ENCODE results near the gene CSMD2.

DNA sequence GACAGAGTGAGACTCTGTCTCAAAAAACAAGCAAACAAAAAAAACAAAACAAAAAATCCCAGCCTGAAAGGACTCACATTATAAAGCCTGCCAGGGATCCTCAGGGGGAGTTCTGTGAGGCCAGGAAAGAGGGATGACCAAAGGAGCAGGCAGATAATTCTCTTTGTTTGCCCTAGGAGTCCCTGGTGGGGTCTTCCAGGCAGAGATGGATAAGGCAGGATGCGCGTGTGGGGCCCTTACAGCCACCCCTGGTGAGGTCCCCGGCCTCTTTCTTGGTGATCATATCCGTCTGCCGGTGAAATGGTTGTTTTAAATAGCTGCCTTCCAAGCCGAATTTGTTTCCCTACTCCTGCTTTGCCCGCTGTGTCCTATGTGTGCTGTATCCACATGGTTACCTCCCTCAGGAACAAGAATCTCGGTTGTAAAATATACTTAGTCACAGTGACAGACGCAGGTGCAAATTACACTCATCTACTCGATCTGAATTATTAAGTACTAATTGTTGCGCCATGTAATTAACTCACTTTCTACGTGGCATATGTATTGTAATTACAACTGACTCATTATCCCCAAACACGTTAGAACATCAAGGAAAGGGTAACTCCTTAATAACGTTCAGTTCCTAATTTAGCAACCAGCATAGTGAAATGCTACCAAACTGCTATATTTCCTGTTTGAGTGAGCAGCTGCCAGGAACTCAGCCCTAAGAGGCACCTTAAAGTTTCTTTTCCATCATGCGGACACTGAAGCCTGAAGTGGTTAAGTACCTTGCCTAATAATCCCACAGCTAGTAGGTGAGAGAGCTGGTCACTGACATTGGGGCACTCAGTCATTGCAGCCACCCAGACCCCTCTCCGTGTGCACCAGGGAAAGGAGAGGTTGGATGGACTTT is 586.2 kb downstream of the CSMD2 start:
- TF ChIP-seq, protein P1, sequence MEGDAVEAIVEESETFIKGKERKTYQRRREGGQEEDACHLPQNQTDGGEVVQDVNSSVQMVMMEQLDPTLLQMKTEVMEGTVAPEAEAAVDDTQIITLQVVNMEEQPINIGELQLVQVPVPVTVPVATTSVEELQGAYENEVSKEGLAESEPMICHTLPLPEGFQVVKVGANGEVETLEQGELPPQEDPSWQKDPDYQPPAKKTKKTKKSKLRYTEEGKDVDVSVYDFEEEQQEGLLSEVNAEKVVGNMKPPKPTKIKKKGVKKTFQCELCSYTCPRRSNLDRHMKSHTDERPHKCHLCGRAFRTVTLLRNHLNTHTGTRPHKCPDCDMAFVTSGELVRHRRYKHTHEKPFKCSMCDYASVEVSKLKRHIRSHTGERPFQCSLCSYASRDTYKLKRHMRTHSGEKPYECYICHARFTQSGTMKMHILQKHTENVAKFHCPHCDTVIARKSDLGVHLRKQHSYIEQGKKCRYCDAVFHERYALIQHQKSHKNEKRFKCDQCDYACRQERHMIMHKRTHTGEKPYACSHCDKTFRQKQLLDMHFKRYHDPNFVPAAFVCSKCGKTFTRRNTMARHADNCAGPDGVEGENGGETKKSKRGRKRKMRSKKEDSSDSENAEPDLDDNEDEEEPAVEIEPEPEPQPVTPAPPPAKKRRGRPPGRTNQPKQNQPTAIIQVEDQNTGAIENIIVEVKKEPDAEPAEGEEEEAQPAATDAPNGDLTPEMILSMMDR (conservative IDR thresholded peaks at IDR 0.05; ENCODE audit: low read depth in 2 of 2): no peak
- no peak for TF ChIP-seq POLR2AphosphoS5 (IDR thresholded peaks at IDR 0.05; ENCODE audit: low read depth)
- TF ChIP-seq EZH2 (IDR thresholded peaks at IDR 0.05; ENCODE audit: low read depth, unreplicated experiment): no peak
- TF ChIP-seq, protein P2, sequence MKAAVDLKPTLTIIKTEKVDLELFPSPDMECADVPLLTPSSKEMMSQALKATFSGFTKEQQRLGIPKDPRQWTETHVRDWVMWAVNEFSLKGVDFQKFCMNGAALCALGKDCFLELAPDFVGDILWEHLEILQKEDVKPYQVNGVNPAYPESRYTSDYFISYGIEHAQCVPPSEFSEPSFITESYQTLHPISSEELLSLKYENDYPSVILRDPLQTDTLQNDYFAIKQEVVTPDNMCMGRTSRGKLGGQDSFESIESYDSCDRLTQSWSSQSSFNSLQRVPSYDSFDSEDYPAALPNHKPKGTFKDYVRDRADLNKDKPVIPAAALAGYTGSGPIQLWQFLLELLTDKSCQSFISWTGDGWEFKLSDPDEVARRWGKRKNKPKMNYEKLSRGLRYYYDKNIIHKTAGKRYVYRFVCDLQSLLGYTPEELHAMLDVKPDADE (IDR thresholded peaks at IDR 0.05): no peak
- no peak for TF ChIP-seq JUNB (IDR thresholded peaks at IDR 0.05; ENCODE audit: unreplicated experiment)
- TF ChIP-seq, protein P3, sequence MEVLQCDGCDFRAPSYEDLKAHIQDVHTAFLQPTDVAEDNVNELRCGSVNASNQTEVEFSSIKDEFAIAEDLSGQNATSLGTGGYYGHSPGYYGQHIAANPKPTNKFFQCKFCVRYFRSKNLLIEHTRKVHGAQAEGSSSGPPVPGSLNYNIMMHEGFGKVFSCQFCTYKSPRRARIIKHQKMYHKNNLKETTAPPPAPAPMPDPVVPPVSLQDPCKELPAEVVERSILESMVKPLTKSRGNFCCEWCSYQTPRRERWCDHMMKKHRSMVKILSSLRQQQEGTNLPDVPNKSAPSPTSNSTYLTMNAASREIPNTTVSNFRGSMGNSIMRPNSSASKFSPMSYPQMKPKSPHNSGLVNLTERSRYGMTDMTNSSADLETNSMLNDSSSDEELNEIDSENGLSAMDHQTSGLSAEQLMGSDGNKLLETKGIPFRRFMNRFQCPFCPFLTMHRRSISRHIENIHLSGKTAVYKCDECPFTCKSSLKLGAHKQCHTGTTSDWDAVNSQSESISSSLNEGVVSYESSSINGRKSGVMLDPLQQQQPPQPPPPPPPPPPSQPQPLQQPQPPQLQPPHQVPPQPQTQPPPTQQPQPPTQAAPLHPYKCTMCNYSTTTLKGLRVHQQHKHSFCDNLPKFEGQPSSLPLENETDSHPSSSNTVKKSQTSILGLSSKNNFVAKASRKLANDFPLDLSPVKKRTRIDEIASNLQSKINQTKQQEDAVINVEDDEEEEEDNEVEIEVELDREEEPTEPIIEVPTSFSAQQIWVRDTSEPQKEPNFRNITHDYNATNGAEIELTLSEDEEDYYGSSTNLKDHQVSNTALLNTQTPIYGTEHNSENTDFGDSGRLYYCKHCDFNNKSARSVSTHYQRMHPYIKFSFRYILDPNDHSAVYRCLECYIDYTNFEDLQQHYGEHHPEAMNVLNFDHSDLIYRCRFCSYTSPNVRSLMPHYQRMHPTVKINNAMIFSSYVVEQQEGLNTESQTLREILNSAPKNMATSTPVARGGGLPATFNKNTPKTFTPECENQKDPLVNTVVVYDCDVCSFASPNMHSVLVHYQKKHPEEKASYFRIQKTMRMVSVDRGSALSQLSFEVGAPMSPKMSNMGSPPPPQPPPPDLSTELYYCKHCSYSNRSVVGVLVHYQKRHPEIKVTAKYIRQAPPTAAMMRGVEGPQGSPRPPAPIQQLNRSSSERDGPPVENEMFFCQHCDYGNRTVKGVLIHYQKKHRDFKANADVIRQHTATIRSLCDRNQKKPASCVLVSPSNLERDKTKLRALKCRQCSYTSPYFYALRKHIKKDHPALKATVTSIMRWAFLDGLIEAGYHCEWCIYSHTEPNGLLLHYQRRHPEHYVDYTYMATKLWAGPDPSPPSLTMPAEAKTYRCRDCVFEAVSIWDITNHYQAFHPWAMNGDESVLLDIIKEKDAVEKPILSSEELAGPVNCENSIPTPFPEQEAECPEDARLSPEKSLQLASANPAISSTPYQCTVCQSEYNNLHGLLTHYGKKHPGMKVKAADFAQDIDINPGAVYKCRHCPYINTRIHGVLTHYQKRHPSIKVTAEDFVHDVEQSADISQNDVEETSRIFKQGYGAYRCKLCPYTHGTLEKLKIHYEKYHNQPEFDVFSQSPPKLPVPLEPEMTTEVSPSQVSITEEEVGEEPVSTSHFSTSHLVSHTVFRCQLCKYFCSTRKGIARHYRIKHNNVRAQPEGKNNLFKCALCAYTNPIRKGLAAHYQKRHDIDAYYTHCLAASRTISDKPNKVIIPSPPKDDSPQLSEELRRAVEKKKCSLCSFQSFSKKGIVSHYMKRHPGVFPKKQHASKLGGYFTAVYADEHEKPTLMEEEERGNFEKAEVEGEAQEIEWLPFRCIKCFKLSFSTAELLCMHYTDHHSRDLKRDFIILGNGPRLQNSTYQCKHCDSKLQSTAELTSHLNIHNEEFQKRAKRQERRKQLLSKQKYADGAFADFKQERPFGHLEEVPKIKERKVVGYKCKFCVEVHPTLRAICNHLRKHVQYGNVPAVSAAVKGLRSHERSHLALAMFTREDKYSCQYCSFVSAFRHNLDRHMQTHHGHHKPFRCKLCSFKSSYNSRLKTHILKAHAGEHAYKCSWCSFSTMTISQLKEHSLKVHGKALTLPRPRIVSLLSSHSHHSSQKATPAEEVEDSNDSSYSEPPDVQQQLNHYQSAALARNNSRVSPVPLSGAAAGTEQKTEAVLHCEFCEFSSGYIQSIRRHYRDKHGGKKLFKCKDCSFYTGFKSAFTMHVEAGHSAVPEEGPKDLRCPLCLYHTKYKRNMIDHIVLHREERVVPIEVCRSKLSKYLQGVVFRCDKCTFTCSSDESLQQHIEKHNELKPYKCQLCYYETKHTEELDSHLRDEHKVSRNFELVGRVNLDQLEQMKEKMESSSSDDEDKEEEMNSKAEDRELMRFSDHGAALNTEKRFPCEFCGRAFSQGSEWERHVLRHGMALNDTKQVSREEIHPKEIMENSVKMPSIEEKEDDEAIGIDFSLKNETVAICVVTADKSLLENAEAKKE (CRISPR knock-in tag; IDR thresholded peaks at IDR 0.05): no peak
- TF ChIP-seq, protein P4, sequence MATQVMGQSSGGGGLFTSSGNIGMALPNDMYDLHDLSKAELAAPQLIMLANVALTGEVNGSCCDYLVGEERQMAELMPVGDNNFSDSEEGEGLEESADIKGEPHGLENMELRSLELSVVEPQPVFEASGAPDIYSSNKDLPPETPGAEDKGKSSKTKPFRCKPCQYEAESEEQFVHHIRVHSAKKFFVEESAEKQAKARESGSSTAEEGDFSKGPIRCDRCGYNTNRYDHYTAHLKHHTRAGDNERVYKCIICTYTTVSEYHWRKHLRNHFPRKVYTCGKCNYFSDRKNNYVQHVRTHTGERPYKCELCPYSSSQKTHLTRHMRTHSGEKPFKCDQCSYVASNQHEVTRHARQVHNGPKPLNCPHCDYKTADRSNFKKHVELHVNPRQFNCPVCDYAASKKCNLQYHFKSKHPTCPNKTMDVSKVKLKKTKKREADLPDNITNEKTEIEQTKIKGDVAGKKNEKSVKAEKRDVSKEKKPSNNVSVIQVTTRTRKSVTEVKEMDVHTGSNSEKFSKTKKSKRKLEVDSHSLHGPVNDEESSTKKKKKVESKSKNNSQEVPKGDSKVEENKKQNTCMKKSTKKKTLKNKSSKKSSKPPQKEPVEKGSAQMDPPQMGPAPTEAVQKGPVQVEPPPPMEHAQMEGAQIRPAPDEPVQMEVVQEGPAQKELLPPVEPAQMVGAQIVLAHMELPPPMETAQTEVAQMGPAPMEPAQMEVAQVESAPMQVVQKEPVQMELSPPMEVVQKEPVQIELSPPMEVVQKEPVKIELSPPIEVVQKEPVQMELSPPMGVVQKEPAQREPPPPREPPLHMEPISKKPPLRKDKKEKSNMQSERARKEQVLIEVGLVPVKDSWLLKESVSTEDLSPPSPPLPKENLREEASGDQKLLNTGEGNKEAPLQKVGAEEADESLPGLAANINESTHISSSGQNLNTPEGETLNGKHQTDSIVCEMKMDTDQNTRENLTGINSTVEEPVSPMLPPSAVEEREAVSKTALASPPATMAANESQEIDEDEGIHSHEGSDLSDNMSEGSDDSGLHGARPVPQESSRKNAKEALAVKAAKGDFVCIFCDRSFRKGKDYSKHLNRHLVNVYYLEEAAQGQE (IDR thresholded peaks at IDR 0.05; ENCODE audit: unreplicated experiment): no peak
- TF ChIP-seq EZH2phosphoT487 (IDR thresholded peaks at IDR 0.05; ENCODE audit: unreplicated experiment): no peak
